Ovary (tissue), 3 donors: ENCODE results near the gene FEZF1.

Experiments used
- CTCF ChIP-seq, 3 donors: fragments of 450-650 bp in 2 of 3; fragments of 200-600 bp in 1 of 3; IDR thresholded peaks; one replicate each; pipeline versions ENCODE4 v1.5.1 to v1.8.0; 2016 to 2022; ENCODE audit warnings: antibody characterized with exemption in 3 of 3, mild to moderate bottlenecking in 1 of 3
- EP300 ChIP-seq: sonication (generic); formaldehyde crosslinking; IDR thresholded peaks from one replicate; pipeline ENCODE4 v1.6.1; 2017; ENCODE audit warnings: antibody characterized with exemption
- POLR2A ChIP-seq: fragments of 450-650 bp; IDR thresholded peaks from one replicate; pipeline ENCODE4 v1.6.1; 2017; ENCODE audit warnings: antibody characterized with exemption, mild to moderate bottlenecking, moderate library complexity
- donor health status: DM: no; HTN: no; CAD: no.

- no peak for TF ChIP-seq CTCF (IDR thresholded peaks at IDR 0.05)
- no peak for TF ChIP-seq POLR2A
- TF ChIP-seq EP300: no peak
Observed at GRCh38 chr7:122298131-122298530, 6.4 kb downstream of the FEZF1 start.
